ENCODE data around the gene CRAMP1.

Gene CRAMP1

GRCh38 chr16:1633310-1633709, 21.1 kb downstream of the CRAMP1 start:
- H3K4me1 ChIP-seq = no peaks in the 10 kb centered on the region
- no peaks in the 10 kb centered on the region for H3K9me3 ChIP-seq
- H3K27me3 ChIP-seq = no peaks in the 10 kb centered on the region
- peaks cover 25% of the 10 kb centered on the region for H3K36me3 ChIP-seq
- DNase-seq = no peak
- no peak overlapping the region for H3K4me3 ChIP-seq (ENCODE audit: low read depth, low read length)
- no peak for TF ChIP-seq CTCF (IDR thresholded peaks at IDR 0.05; ENCODE audit: low read depth, low read length)

GRCh38 chr16:1634541-1634940, 22.4 kb downstream of the CRAMP1 start:
- no peak overlapping the region for H3K4me3 ChIP-seq (ENCODE audit: low read depth, low read length)
- H3K27me3 ChIP-seq = no peaks in the 10 kb centered on the region
- no peaks in the 10 kb centered on the region for H3K9me3 ChIP-seq
- DNase-seq = no peak
- TF ChIP-seq CTCF (IDR thresholded peaks at IDR 0.05; ENCODE audit: low read depth, low read length) = no peak
- no peaks in the 10 kb centered on the region for H3K4me1 ChIP-seq
- peaks cover 30% of the 10 kb centered on the region for H3K36me3 ChIP-seq

- TF ChIP-seq CTCF (IDR thresholded peaks at IDR 0.05; ENCODE audit: low read depth, low read length) = no peak
- no peak for DNase-seq
- Histone ChIP-seq H3K4me1 (no peaks in the 10 kb centered on the region), H3K9me3 (no peaks in the 10 kb centered on the region), H3K36me3 (peaks cover 30% of the 10 kb centered on the region), H3K27me3 (no peaks in the 10 kb centered on the region), H3K4me3 (ENCODE audit: low read depth, low read length) (no peak overlapping the region)
Observed at GRCh38 chr16:1635070-1635469, 22.9 kb downstream of the CRAMP1 start.

- Histone ChIP-seq H3K9me3 (no peaks in the 10 kb centered on the region), H3K4me3 (ENCODE audit: low read depth, low read length) (no peak overlapping the region), H3K36me3 (peaks cover 38% of the 10 kb centered on the region), H3K27me3 (no peaks in the 10 kb centered on the region), H3K4me1 (no peaks in the 10 kb centered on the region)
- TF ChIP-seq CTCF (IDR thresholded peaks at IDR 0.05; ENCODE audit: low read depth, low read length) = no peak
- DNase-seq = no peak
Observed at GRCh38 chr16:1637526-1637925, 25.4 kb downstream of the CRAMP1 start.

GRCh38 chr16:1638757-1639156, 26.6 kb downstream of the CRAMP1 start:
- no peak for DNase-seq
- Histone ChIP-seq H3K4me1 (no peaks in the 10 kb centered on the region), H3K4me3 (ENCODE audit: low read depth, low read length) (no peak overlapping the region), H3K27me3 (no peaks in the 10 kb centered on the region), H3K36me3 (peaks cover 31% of the 10 kb centered on the region), H3K9me3 (no peaks in the 10 kb centered on the region)
- no peak for TF ChIP-seq CTCF (IDR thresholded peaks at IDR 0.05; ENCODE audit: low read depth, low read length)

- Histone ChIP-seq H3K9me3 (no peaks in the 10 kb centered on the region), H3K27me3 (no peaks in the 10 kb centered on the region), H3K4me1 (no peaks in the 10 kb centered on the region), H3K4me3 (ENCODE audit: low read depth, low read length) (no peak overlapping the region), H3K36me3 (peaks cover 34% of the 10 kb centered on the region)
- TF ChIP-seq CTCF (IDR thresholded peaks at IDR 0.05; ENCODE audit: low read depth, low read length) = no peak
- no peak for DNase-seq
Observed at GRCh38 chr16:1639282-1639681, 27.1 kb downstream of the CRAMP1 start.

Data from BE2C (cell line).